Measurements from ENCODE around the gene KLK4.

KLK4 gene

DNA sequence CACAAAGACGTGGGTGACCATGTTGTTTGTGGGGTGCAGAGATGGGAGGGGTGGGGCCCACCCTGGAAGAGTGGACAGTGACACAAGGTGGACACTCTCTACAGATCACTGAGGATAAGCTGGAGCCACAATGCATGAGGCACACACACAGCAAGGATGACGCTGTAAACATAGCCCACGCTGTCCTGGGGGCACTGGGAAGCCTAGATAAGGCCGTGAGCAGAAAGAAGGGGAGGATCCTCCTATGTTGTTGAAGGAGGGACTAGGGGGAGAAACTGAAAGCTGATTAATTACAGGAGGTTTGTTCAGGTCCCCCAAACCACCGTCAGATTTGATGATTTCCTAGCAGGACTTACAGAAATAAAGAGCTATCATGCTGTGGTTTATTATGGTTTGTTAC, 32.3 kb downstream of the KLK4 start:
- DNase-seq (ENCODE audit: low read depth), result no peak

DNA sequence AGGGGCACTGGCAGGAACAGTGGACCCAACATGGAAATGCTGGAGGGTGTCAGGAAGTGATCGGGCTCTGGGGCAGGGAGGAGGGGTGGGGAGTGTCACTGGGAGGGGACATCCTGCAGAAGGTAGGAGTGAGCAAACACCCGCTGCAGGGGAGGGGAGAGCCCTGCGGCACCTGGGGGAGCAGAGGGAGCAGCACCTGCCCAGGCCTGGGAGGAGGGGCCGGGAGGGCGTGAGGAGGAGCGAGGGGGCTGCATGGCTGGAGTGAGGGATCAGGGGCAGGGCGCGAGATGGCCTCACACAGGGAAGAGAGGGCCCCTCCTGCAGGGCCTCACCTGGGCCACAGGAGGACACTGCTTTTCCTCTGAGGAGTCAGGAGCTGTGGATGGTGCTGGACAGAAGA, 33.9 kb downstream of the KLK4 start:
- DNase-seq (ENCODE audit: low read depth), result no peak

DNA sequence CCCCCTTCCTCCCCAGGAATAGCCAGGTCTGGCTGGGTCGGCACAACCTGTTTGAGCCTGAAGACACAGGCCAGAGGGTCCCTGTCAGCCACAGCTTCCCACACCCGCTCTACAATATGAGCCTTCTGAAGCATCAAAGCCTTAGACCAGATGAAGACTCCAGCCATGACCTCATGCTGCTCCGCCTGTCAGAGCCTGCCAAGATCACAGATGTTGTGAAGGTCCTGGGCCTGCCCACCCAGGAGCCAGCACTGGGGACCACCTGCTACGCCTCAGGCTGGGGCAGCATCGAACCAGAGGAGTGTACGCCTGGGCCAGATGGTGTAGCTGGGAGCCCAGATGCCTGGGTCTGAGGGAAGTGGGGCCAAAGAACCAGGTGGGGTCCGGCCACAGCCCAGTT, 34.7 kb downstream of the KLK4 start:
- no peak for DNase-seq (ENCODE audit: low read depth)

DNA sequence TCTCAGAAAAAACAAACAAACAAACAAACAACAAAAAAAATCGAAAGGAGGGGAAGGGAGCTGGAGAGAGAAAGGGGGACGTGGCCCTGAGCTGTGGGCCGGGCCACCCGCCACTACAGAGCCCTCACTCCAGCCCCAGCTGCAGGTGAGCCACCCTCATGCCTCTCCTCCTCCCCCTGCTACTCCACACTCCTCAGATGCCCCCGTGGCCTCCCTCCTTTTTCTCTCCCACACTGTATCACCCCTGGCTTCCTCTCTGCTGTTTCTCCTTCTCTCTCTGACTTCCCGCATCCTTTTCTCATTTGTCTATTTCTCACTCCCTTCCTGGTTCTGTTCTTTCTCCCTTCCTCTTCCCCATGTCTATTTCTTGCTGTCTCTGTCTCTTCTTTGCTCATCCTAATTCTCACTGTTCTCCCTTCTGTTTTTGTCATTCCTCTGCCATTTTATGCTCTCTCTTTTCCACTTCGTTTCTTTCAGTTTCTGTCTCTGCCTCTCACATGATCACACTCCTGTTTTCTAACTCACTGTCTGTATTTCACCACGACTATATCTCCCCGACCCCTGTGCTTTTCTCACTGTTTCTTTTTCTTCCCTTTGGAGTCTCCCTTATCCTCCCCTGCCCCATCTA, 35.3 kb downstream of the KLK4 start:
- DNase-seq (ENCODE audit: low read depth), result no peak

DNA sequence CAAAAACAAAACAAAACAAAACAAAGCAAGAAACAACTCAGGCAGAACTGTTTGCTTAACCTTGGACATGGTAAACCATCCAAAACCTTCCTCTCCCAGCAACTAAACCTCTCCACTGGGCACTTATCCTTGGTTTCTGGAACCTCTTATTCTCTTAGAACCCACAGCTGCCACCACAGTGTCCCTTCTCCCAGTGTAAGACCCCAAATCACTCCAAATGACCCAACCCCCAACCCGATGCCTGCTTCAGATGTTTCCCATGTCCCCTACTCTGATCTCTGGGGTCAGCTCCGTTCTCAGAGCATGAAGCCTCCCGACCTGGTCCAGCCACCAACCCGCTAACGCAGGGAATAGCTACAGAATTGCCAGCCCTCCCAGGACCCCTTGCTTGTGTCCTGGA, 37.0 kb downstream of the KLK4 start:
- DNase-seq (ENCODE audit: low read depth), result no peak

DNA sequence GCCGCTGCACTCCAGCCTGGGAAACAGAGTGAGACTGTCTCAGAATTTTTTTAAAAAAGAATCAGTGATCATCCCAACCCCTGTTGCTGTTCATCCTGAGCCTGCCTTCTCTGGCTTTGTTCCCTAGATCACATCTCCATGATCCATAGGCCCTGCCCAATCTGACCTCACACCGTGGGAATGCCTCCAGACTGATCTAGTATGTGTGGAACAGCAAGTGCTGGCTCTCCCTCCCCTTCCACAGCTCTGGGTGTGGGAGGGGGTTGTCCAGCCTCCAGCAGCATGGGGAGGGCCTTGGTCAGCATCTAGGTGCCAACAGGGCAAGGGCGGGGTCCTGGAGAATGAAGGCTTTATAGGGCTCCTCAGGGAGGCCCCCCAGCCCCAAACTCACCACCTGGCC, 38.1 kb downstream of the KLK4 start, which contains the start of gene KLK2:
KLK2 (plus strand) TSS at position 384 of the 400 bp plus-strand sequence. CDS start 35 bp downstream, outside the sequence.
- DNase-seq (ENCODE audit: low read depth), result no peak

DNA sequence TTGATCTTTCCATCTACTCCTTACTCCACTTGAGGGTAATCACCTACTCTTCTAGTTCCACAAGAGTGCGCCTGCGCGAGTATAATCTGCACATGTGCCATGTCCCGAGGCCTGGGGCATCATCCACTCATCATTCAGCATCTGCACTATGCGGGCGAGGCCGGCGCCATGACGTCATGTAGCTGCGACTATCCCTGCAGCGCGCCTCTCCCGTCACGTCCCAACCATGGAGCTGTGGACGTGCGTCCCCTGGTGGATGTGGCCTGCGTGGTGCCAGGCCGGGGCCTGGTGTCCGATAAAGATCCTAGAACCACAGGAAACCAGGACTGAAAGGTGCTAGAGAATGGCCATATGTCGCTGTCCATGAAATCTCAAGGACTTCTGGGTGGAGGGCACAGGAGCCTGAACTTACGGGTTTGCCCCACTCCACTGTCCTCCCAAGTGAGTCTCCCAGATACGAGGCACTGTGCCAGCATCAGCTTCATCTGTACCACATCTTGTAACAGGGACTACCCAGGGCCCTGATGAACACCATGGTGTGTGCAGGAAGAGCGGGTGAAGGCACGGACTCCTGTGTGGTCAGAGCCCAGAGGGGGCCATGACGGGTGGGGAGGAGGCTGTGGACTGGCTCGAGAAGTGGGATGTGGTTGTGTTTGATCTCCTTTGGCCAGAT, 40.6 kb downstream of the KLK4 start:
- no peak for DNase-seq (ENCODE audit: low read depth)

DNA sequence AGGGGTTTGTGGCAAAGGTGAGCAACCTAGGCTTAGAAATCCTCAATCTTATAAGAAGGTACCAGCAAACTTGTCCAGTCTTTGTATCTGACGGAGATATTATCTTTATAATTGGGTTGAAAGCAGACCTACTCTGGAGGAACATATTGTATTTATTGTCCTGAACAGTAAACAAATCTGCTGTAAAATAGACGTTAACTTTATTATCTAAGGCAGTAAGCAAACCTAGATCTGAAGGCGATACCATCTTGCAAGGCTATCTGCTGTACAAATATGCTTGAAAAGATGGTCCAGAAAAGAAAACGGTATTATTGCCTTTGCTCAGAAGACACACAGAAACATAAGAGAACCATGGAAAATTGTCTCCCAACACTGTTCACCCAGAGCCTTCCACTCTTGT, 41.7 kb downstream of the KLK4 start:
- no peak for DNase-seq (ENCODE audit: low read depth)

DNA sequence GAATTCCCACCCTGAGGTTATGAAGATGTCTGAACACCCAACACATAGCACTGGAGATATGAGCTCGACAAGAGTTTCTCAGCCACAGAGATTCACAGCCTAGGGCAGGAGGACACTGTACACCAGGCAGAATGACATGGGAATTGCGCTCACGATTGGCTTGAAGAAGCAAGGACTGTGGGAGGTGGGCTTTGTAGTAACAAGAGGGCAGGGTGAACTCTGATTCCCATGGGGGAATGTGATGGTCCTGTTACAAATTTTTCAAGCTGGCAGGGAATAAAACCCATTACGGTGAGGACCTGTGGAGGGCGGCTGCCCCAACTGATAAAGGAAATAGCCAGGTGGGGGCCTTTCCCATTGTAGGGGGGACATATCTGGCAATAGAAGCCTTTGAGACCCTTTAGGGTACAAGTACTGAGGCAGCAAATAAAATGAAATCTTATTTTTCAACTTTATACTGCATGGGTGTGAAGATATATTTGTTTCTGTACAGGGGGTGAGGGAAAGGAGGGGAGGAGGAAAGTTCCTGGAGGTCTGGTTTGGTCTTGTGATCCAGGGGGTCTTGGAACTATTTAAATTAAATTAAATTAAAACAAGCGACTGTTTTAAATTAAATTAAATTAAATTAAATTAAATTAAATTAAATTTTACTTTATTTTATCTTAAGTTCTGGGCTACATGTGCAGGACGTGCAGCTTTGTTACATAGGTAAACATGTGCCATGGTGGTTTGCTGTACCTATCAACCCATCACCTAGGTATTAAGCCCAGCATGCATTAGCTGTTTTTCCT, 49.5 kb downstream of the KLK4 start:
- no peak for DNase-seq (ENCODE audit: low read depth)

DNA sequence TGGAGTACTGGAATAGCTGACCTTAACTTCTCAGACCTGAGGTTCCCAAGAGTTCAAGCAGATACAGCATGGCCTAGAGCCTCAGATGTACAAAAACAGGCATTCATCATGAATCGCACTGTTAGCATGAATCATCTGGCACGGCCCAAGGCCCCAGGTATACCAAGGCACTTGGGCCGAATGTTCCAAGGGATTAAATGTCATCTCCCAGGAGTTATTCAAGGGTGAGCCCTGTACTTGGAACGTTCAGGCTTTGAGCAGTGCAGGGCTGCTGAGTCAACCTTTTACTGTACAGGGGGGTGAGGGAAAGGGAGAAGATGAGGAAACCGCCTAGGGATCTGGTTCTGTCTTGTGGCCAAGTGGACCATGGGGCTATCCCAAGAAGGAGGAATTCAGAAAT, 50.2 kb downstream of the KLK4 start:
- no peak for DNase-seq (ENCODE audit: low read depth)

DNA sequence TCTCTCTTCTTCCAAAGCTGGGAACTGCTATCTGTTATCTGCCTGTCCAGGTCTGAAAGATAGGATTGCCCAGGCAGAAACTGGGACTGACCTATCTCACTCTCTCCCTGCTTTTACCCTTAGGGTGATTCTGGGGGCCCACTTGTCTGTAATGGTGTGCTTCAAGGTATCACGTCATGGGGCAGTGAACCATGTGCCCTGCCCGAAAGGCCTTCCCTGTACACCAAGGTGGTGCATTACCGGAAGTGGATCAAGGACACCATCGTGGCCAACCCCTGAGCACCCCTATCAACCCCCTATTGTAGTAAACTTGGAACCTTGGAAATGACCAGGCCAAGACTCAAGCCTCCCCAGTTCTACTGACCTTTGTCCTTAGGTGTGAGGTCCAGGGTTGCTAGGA, 51.3 kb downstream of the KLK4 start:
- no peak for DNase-seq (ENCODE audit: low read depth)

DNA sequence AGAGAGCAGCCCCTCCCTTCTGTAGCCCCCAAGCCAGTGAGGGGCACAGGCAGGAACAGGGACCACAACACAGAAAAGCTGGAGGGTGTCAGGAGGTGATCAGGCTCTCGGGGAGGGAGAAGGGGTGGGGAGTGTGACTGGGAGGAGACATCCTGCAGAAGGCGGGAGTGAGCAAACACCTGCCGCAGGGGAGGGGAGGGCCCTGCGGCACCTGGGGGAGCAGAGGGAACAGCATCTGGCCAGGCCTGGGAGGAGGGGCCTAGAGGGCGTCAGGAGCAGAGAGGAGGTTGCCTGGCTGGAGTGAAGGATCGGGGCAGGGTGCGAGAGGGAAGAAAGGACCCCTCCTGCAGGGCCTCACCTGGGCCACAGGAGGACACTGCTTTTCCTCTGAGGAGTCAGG, 52.3 kb downstream of the KLK4 start:
- DNase-seq (ENCODE audit: low read depth), result no peak

DNA sequence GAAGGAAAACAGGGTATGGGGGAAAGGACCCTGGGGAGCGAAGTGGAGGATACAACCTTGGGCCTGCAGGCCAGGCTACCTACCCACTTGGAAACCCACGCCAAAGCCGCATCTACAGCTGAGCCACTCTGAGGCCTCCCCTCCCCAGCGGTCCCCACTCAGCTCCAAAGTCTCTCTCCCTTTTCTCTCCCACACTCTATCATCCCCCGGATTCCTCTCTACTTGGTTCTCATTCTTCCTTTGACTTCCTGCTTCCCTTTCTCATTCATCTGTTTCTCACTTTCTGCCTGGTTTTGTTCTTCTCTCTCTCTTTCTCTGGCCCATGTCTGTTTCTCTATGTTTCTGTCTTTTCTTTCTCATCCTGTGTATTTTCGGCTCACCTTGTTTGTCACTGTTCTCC, 53.8 kb downstream of the KLK4 start:
- DNase-seq (ENCODE audit: low read depth), result no peak

Measured in HS-5 (cell line).